ENCODE measurements around the gene PCBP2. TPM values are rescaled to one million over a fixed set of nuclear protein-coding genes. Genes with fewer than 3 reads are reported as not detected.
"Not testable (repeated sequence)": the region's sequence is repeated elsewhere in the genome, so short reads cannot be mapped to it uniquely, and the experiment has no call there.

PCBP2 gene
- total and polyA plus RNA-seq, 2 experiments from 2014 or later: 114 to 326 TPM

- no peak for TF ChIP-seq CTCF (IDR thresholded peaks at IDR 0.05; ENCODE audit: low read depth, low read length)
- peaks cover 64% of the 10 kb centered on the region for H3K36me3 ChIP-seq
- peak overlapping the region; percentile 47 for H3K27ac ChIP-seq
These were observed 28.9 kb downstream of the PCBP2 start for GRCh38 chr12:53480491-53481442.

GRCh38 chr12:53481458-53481857 is 29.6 kb downstream of the PCBP2 start:
- not testable (repeated sequence) for H3K9me3 ChIP-seq (ENCODE audit: low read depth); H3K27me3 ChIP-seq; H3K4me3 ChIP-seq; H3K4me1 ChIP-seq (ENCODE audit: low read depth)
- Histone ChIP-seq H3K36me3 (peaks cover 60% of the 10 kb centered on the region), H3K27ac (peak overlapping the region; percentile 73)
- DNase-seq (ENCODE audit: low read depth in 1 of 2, low spot score in 1 of 2): peak in 1 of 2 donors; percentile 39

More at GRCh38 chr12:53480491-53481442, 28.9 kb downstream of the PCBP2 start:
- Histone ChIP-seq H3K4me1 (ENCODE audit: low read depth) (no peaks in the 10 kb centered on the region), H3K9me3 (ENCODE audit: low read depth) (no peaks in the 10 kb centered on the region), H3K27me3 (no peaks in the 10 kb centered on the region), H3K4me3 (no peak overlapping the region)
- no peak for DNase-seq (ENCODE audit: low read depth in 1 of 2, low spot score in 1 of 2)

GRCh38 chr12:53481939-53482586 is 30.2 kb downstream of the PCBP2 start:
- peak overlapping the region; percentile 73 for H3K27ac ChIP-seq

GRCh38 chr12:53482626-53483168 is 30.8 kb downstream of the PCBP2 start:
- peak overlapping the region; percentile 73 for H3K27ac ChIP-seq
- H3K4me1 ChIP-seq (ENCODE audit: low read depth): no peaks in the 10 kb centered on the region
- H3K36me3 ChIP-seq: peaks cover 50% of the 10 kb centered on the region
- no peak overlapping the region for H3K4me3 ChIP-seq
- no peak for TF ChIP-seq CTCF (IDR thresholded peaks at IDR 0.05; ENCODE audit: low read depth, low read length)
- no peaks in the 10 kb centered on the region for H3K27me3 ChIP-seq
- DNase-seq (ENCODE audit: low read depth in 1 of 2, low spot score in 1 of 2): no peak
- H3K9me3 ChIP-seq (ENCODE audit: low read depth): no peaks in the 10 kb centered on the region

More at GRCh38 chr12:53481939-53482586, 30.2 kb downstream of the PCBP2 start:
- peak; percentile 36 to 43 for DNase-seq (ENCODE audit: low read depth in 1 of 2, low spot score in 1 of 2)
- TF ChIP-seq CTCF (IDR thresholded peaks at IDR 0.05; ENCODE audit: low read depth, low read length): peak; percentile 29
- Histone ChIP-seq H3K4me1 (ENCODE audit: low read depth) (no peaks in the 10 kb centered on the region), H3K4me3 (no peak overlapping the region), H3K9me3 (ENCODE audit: low read depth) (no peaks in the 10 kb centered on the region), H3K36me3 (peaks cover 54% of the 10 kb centered on the region), H3K27me3 (no peaks in the 10 kb centered on the region)

GRCh38 chr12:53483225-53483978 is 31.5 kb downstream of the PCBP2 start:
- Histone ChIP-seq H3K4me3 (no peak overlapping the region), H3K4me1 (ENCODE audit: low read depth) (no peaks in the 10 kb centered on the region), H3K27ac (peak overlapping the region; percentile 73), H3K27me3 (no peaks in the 10 kb centered on the region), H3K36me3 (peaks cover 44% of the 10 kb centered on the region), H3K9me3 (ENCODE audit: low read depth) (no peaks in the 10 kb centered on the region)
- DNase-seq (ENCODE audit: low read depth in 1 of 2, low spot score in 1 of 2): no peak
- no peak for TF ChIP-seq CTCF (IDR thresholded peaks at IDR 0.05; ENCODE audit: low read depth, low read length)

All from cardiac muscle cell (in vitro differentiated cells and primary cell).